HUES6 (cell line): ENCODE data around the gene PRDM16.

Source experiments
- H3K27ac ChIP-seq: 2 replicates; pipeline ENCODE4 v1.7.0; 2013; ENCODE audit warnings: low read depth, mild to moderate bottlenecking, low read length, inconsistent platforms
- H3K27me3 ChIP-seq: 2 replicates; pipeline ENCODE4 v1.6.1; 2013; ENCODE audit warnings: low read length; ENCODE audit not compliant: control insufficient read depth, insufficient read depth
- H3K36me3 ChIP-seq: 2 replicates; pipeline ENCODE4 v1.6.1; 2013; ENCODE audit warnings: low read length; ENCODE audit not compliant: control insufficient read depth, insufficient read depth
- H3K4me1 ChIP-seq: 2 replicates; pipeline ENCODE4 v1.6.1; 2013; ENCODE audit warnings: low read length; ENCODE audit not compliant: control insufficient read depth, insufficient read depth
- H3K4me3 ChIP-seq: 2 replicates; pipeline ENCODE4 v1.5.1; 2013; ENCODE audit warnings: low read depth, low read length
- H3K9ac ChIP-seq: one replicate; pipeline ENCODE4 v1.6.1; 2013; ENCODE audit warnings: mild to moderate bottlenecking, low read length
- H3K9me3 ChIP-seq: 2 replicates; pipeline ENCODE4 v1.6.1; 2013; ENCODE audit warnings: low read depth, low read length; ENCODE audit not compliant: control insufficient read depth, insufficient read depth

Gene PRDM16

GRCh38 chr1:3429766-3430165, 360.8 kb downstream of the PRDM16 start:
- no peaks in the 10 kb centered on the region for H3K36me3 ChIP-seq
- H3K9me3 ChIP-seq = no peaks in the 10 kb centered on the region
- no peak overlapping the region for H3K4me3 ChIP-seq
- no peak overlapping the region for H3K9ac ChIP-seq
- H3K27ac ChIP-seq = no peak overlapping the region
- peaks cover 3% of the 10 kb centered on the region; the same call in 1 of the 2 replicates for H3K4me1 ChIP-seq
- no peaks in the 10 kb centered on the region for H3K27me3 ChIP-seq

- no peak overlapping the region for H3K9ac ChIP-seq
- H3K4me3 ChIP-seq = no peak overlapping the region
- H3K27me3 ChIP-seq = no peaks in the 10 kb centered on the region
- H3K4me1 ChIP-seq = peaks cover 3% of the 10 kb centered on the region; the same call in 1 of the 2 replicates
- H3K9me3 ChIP-seq = no peaks in the 10 kb centered on the region
- H3K36me3 ChIP-seq = no peaks in the 10 kb centered on the region
- no peak overlapping the region for H3K27ac ChIP-seq
These were observed 361.4 kb downstream of the PRDM16 start for GRCh38 chr1:3430406-3430805.

- Histone ChIP-seq H3K9me3 (no peaks in the 10 kb centered on the region), H3K27me3 (no peaks in the 10 kb centered on the region), H3K4me3 (no peak overlapping the region), H3K9ac (no peak overlapping the region), H3K4me1 (peaks cover 3% of the 10 kb centered on the region; the same call in 1 of the 2 replicates), H3K27ac (no peak overlapping the region), H3K36me3 (no peaks in the 10 kb centered on the region)
These were observed 361.8 kb downstream of the PRDM16 start for GRCh38 chr1:3430820-3431219.

- no peaks in the 10 kb centered on the region for H3K27me3 ChIP-seq
- H3K9ac ChIP-seq = no peak overlapping the region
- H3K9me3 ChIP-seq = no peaks in the 10 kb centered on the region
- no peaks in the 10 kb centered on the region for H3K36me3 ChIP-seq
- no peak overlapping the region for H3K4me3 ChIP-seq
- H3K27ac ChIP-seq = no peak overlapping the region
- peaks cover 3% of the 10 kb centered on the region; the same call in 1 of the 2 replicates for H3K4me1 ChIP-seq
These were observed 362.3 kb downstream of the PRDM16 start for GRCh38 chr1:3431266-3431665.

- Histone ChIP-seq H3K36me3 (no peaks in the 10 kb centered on the region), H3K9ac (no peak overlapping the region), H3K4me1 (peaks cover 3% of the 10 kb centered on the region; the same call in 1 of the 2 replicates), H3K27me3 (no peaks in the 10 kb centered on the region), H3K9me3 (no peaks in the 10 kb centered on the region), H3K4me3 (no peak overlapping the region), H3K27ac (no peak overlapping the region)
These were observed 362.7 kb downstream of the PRDM16 start for GRCh38 chr1:3431686-3432085.

GRCh38 chr1:3432306-3432705, 363.3 kb downstream of the PRDM16 start:
- Histone ChIP-seq H3K27me3 (no peaks in the 10 kb centered on the region), H3K4me3 (no peak overlapping the region), H3K9ac (no peak overlapping the region), H3K9me3 (no peaks in the 10 kb centered on the region), H3K36me3 (no peaks in the 10 kb centered on the region), H3K4me1 (peaks cover 3% of the 10 kb centered on the region; the same call in 1 of the 2 replicates), H3K27ac (no peak overlapping the region)

GRCh38 chr1:3433076-3433475, 364.1 kb downstream of the PRDM16 start:
- Histone ChIP-seq H3K9me3 (no peaks in the 10 kb centered on the region), H3K4me3 (no peak overlapping the region), H3K4me1 (peaks cover 3% of the 10 kb centered on the region; the same call in 1 of the 2 replicates), H3K36me3 (no peaks in the 10 kb centered on the region), H3K9ac (peak overlapping the region; percentile 26), H3K27me3 (no peaks in the 10 kb centered on the region), H3K27ac (no peak overlapping the region)

- H3K4me3 ChIP-seq = no peak overlapping the region
- H3K9ac ChIP-seq = no peak overlapping the region
- H3K27ac ChIP-seq = no peak overlapping the region
- H3K4me1 ChIP-seq = peaks cover 3% of the 10 kb centered on the region; the same call in 1 of the 2 replicates
- no peaks in the 10 kb centered on the region for H3K27me3 ChIP-seq
- no peaks in the 10 kb centered on the region for H3K36me3 ChIP-seq
- no peaks in the 10 kb centered on the region for H3K9me3 ChIP-seq
These were observed 364.8 kb downstream of the PRDM16 start for GRCh38 chr1:3433596-3434320.

GRCh38 chr1:3434406-3435110, 365.6 kb downstream of the PRDM16 start:
- no peaks in the 10 kb centered on the region for H3K36me3 ChIP-seq
- H3K9me3 ChIP-seq = no peaks in the 10 kb centered on the region
- no peak overlapping the region for H3K4me3 ChIP-seq
- H3K4me1 ChIP-seq = peaks cover 3% of the 10 kb centered on the region; the same call in 1 of the 2 replicates
- no peak overlapping the region for H3K27ac ChIP-seq
- H3K27me3 ChIP-seq = no peaks in the 10 kb centered on the region
- H3K9ac ChIP-seq = no peak overlapping the region

- Histone ChIP-seq H3K36me3 (no peaks in the 10 kb centered on the region), H3K9ac (no peak overlapping the region), H3K4me1 (peaks cover 3% of the 10 kb centered on the region; the same call in 1 of the 2 replicates), H3K27me3 (no peaks in the 10 kb centered on the region), H3K4me3 (no peak overlapping the region), H3K9me3 (no peaks in the 10 kb centered on the region), H3K27ac (no peak overlapping the region)
These were observed 366.7 kb downstream of the PRDM16 start for GRCh38 chr1:3435666-3436065.

- H3K27ac ChIP-seq = no peak overlapping the region
- no peaks in the 10 kb centered on the region for H3K27me3 ChIP-seq
- no peaks in the 10 kb centered on the region for H3K9me3 ChIP-seq
- H3K4me3 ChIP-seq = no peak overlapping the region
- no peak overlapping the region for H3K9ac ChIP-seq
- no peaks in the 10 kb centered on the region for H3K36me3 ChIP-seq
- H3K4me1 ChIP-seq = peaks cover 3% of the 10 kb centered on the region; the same call in 1 of the 2 replicates
These were observed 367.4 kb downstream of the PRDM16 start for GRCh38 chr1:3436451-3436850.
